ENCODE results near the gene DOCK2. TPM values are rescaled to one million over a fixed set of nuclear protein-coding genes. Genes with fewer than 3 reads are reported as not detected.

Gene DOCK2
- polyA plus RNA-seq, 1 experiment, result 2.0 TPM

GRCh38 chr5:169836835-169837536, 199.9 kb downstream of the DOCK2 start:
- Histone ChIP-seq H3K27me3 (ENCODE audit: control insufficient read depth, insufficient read depth, low read length) (no peaks in the 10 kb centered on the region), H3K36me3 (ENCODE audit: control insufficient read depth, insufficient read depth, low read length) (no peaks in the 10 kb centered on the region), H3K4me3 (ENCODE audit: low read depth, low read length) (no peak overlapping the region)
- no peak for TF ChIP-seq CTCF (IDR thresholded peaks at IDR 0.05; ENCODE audit: insufficient read depth, low read depth, low read length)
- ChIA-PET POLR2A (no interaction called here), CTCF (interaction anchor here (0.6 to 1.8 kb wide), 4 partner anchors 8 to 15 kb away, joined by 3 to 5 read pairs (median 4); no protein-coding TSS in a partner anchor)
- DNase-seq (ENCODE audit: low read depth), result no peak

GRCh38 chr5:169837686-169838085, 200.6 kb downstream of the DOCK2 start:
- H3K36me3 ChIP-seq (ENCODE audit: control insufficient read depth, insufficient read depth, low read length), result no peaks in the 10 kb centered on the region
- no peak overlapping the region for H3K4me3 ChIP-seq (ENCODE audit: low read depth, low read length)
- DNase-seq (ENCODE audit: low read depth), result no peak
- H3K27me3 ChIP-seq (ENCODE audit: control insufficient read depth, insufficient read depth, low read length), result no peaks in the 10 kb centered on the region
- ChIA-PET POLR2A (no interaction called here), CTCF (interaction anchor here (0.6 kb wide), 1 partner anchor 9 kb away, joined by 3 read pairs; no protein-coding TSS in a partner anchor)
- no peak for TF ChIP-seq CTCF (IDR thresholded peaks at IDR 0.05; ENCODE audit: insufficient read depth, low read depth, low read length)

- no peak for DNase-seq (ENCODE audit: low read depth)
- Histone ChIP-seq H3K27me3 (ENCODE audit: control insufficient read depth, insufficient read depth, low read length) (no peaks in the 10 kb centered on the region), H3K36me3 (ENCODE audit: control insufficient read depth, insufficient read depth, low read length) (no peaks in the 10 kb centered on the region), H3K4me3 (ENCODE audit: low read depth, low read length) (no peak overlapping the region)
- no peak for TF ChIP-seq CTCF (IDR thresholded peaks at IDR 0.05; ENCODE audit: insufficient read depth, low read depth, low read length)
- ChIA-PET POLR2A (no interaction called here), CTCF (interaction anchor here (2.3 kb wide), 1 partner anchor 137 kb away, joined by 6 read pairs; no protein-coding TSS in a partner anchor)
Measured at GRCh38 chr5:169838688-169839087, 201.6 kb downstream of the DOCK2 start.

- POLR2A ChIA-PET, result no interaction called here
- Histone ChIP-seq H3K27me3 (ENCODE audit: control insufficient read depth, insufficient read depth, low read length) (no peaks in the 10 kb centered on the region), H3K4me3 (ENCODE audit: low read depth, low read length) (no peak overlapping the region), H3K36me3 (ENCODE audit: control insufficient read depth, insufficient read depth, low read length) (no peaks in the 10 kb centered on the region)
- CTCF ChIA-PET, result interaction anchor here (2.3 kb wide), 1 partner anchor 139 kb away, joined by 6 read pairs; no protein-coding TSS in a partner anchor
- no peak for DNase-seq (ENCODE audit: low read depth)
- TF ChIP-seq CTCF (IDR thresholded peaks at IDR 0.05; ENCODE audit: insufficient read depth, low read depth, low read length), result no peak
Measured at GRCh38 chr5:169840405-169840804, 203.3 kb downstream of the DOCK2 start.

GRCh38 chr5:169842699-169843098, 205.6 kb downstream of the DOCK2 start:
- CTCF ChIA-PET, result no interaction called here
- TF ChIP-seq CTCF (IDR thresholded peaks at IDR 0.05; ENCODE audit: insufficient read depth, low read depth, low read length), result no peak
- H3K27me3 ChIP-seq (ENCODE audit: control insufficient read depth, insufficient read depth, low read length), result no peaks in the 10 kb centered on the region
- H3K36me3 ChIP-seq (ENCODE audit: control insufficient read depth, insufficient read depth, low read length), result no peaks in the 10 kb centered on the region
- POLR2A ChIA-PET, result no interaction called here
- no peak for DNase-seq (ENCODE audit: low read depth)
- no peak overlapping the region for H3K4me3 ChIP-seq (ENCODE audit: low read depth, low read length)
